NCI-H128 (cell line): Measurements from ENCODE around the gene ZKSCAN8.

ENCODE experiments used
- DNase-seq: peaks from one replicate; lab custom pipeline; 2025; ENCODE audit not compliant: unreplicated experiment; lab: John Stamatoyannopoulos, UW

Gene ZKSCAN8

GRCh38 chr6:28139860-28140543, 1.7 kb upstream of the ZKSCAN8 start:
- DNase-seq = no peak

- DNase-seq = no peak
These were observed 1.1 kb upstream of the ZKSCAN8 start for GRCh38 chr6:28140616-28141015.

GRCh38 chr6:28142446-28142845, 763 bp downstream of the ZKSCAN8 start:
- DNase-seq = no peak

GRCh38 chr6:28145231-28145630, 3.5 kb downstream of the ZKSCAN8 start:
- DNase-seq = no peak

GRCh38 chr6:28152531-28152930, 10.8 kb downstream of the ZKSCAN8 start:
- no peak for DNase-seq

GRCh38 chr6:28153546-28153945, 11.9 kb downstream of the ZKSCAN8 start:
- DNase-seq = no peak

- no peak for DNase-seq
These were observed 12.7 kb downstream of the ZKSCAN8 start for GRCh38 chr6:28154357-28154756.

GRCh38 chr6:28158318-28158717, 16.6 kb downstream of the ZKSCAN8 start:
- DNase-seq = no peak

- DNase-seq = no peak
These were observed 17.4 kb downstream of the ZKSCAN8 start for GRCh38 chr6:28159029-28159607.

- no peak for DNase-seq
These were observed 18.6 kb downstream of the ZKSCAN8 start for GRCh38 chr6:28160233-28160632.

- DNase-seq = peak; percentile 6
These were observed 19.9 kb downstream of the ZKSCAN8 start for GRCh38 chr6:28161410-28162079.

- no peak for DNase-seq
These were observed 23.9 kb downstream of the ZKSCAN8 start for GRCh38 chr6:28165563-28165962.

- no peak for DNase-seq
These were observed 25.4 kb downstream of the ZKSCAN8 start for GRCh38 chr6:28167068-28167467.

GRCh38 chr6:28167926-28168325, 26.2 kb downstream of the ZKSCAN8 start:
- no peak for DNase-seq

GRCh38 chr6:28171271-28171670, 29.6 kb downstream of the ZKSCAN8 start:
- no peak for DNase-seq

GRCh38 chr6:28172006-28172405, 30.3 kb downstream of the ZKSCAN8 start:
- DNase-seq = no peak

- DNase-seq = no peak
These were observed 34.7 kb downstream of the ZKSCAN8 start for GRCh38 chr6:28176373-28176772.

GRCh38 chr6:28182255-28182654, 40.6 kb downstream of the ZKSCAN8 start:
- no peak for DNase-seq

- DNase-seq = no peak
These were observed 46.7 kb downstream of the ZKSCAN8 start for GRCh38 chr6:28188111-28188979.

GRCh38 chr6:28200020-28200419, 58.3 kb downstream of the ZKSCAN8 start:
- no peak for DNase-seq

- DNase-seq = no peak
These were observed 61.5 kb downstream of the ZKSCAN8 start for GRCh38 chr6:28203201-28203600.
